NCI-H524 (cell line): ENCODE measurements around the gene LAPTM5.
A peak's percentile ranks its signal among the peaks of the same experiment; 100 is the strongest.

ENCODE experiments used
- DNase-seq, 2 experiments: peaks; one replicate each; lab custom pipeline; 2025; lab: John Stamatoyannopoulos, UW

LAPTM5 gene

GRCh38 chr1:30728832-30729638, 28.5 kb downstream of the LAPTM5 start:
- DNase-seq, result no peak

DNA sequence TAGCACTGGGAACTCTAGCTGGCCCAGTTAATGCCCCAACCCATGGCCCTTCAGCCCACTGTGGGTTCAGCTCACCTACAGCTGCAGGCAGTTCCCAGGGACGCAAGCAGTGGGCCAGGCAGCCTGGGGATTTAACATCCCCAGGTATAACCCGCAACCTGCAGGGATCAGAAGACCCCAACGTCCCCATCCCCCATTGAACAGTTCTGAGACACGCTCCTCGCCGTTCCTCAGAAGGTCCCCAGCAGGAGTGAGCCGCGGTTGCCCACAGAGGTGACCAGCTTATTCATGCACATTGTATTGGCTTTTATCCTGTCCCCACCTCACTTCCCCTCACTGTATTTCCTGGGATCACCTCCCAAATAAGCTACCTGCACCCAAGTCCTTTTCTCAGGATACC, 29.2 kb downstream of the LAPTM5 start:
- no peak for DNase-seq

DNA sequence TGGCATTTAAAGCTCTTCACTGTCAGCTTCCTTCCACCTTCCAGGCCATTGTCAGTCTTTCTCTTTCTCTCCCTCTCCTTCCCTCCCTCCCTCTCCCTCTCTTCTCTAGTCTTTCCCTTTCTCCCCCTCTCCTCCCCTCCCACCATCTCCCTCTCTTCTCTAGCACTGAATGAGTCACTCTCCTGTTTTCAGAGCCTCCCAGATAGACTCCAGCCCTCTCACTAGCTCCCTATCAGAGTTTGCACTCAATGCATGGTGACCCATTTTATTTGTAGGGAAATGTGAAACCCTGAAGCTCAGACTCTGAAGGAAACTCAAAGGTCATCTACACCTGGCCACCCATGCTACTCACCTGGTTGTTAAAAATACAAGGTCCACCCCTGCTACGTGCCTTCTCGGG, 29.8 kb downstream of the LAPTM5 start:
- DNase-seq, result no peak

DNA sequence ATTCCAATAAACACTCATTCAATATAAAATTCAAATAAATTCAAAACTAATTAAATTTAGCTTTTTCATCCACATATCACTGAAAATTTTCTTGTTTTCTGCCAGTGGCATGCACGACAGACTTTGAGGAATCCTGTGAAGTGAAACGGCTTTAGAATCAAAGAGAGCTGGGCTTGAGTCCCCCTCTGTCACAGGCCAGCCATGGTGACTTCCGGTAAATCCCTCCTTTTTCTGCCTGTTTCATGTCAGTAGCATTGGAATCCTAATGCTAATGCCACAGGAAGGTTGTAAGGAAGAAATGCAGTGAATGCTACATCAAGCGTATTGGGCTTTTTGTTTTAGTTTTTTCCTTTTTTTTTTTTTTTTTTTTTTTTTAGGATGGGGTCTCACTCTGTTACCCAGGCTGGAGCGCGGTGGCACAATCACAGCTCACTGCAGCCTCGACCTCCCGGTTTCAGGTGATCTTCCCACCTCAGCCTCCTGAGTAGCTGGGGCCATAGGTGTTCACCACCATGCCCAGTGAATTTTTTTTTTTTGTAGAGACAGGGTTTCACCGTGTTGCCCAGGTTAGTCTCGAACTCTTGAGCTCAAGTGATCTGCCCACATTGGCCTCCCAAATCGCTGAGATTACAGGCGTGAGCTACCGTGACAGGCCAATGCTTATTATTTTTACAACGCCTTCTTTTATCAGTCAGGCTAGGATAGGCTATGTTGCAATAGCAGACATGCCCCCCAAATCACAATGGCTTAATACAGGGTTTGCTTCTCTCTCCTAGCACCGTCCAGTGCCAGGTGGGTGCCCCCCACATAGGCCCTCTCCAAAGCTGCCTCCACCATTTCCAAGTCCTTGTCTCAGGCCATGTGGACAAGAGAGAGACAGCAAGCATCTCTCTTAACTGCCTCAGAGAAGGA, 30.5 kb downstream of the LAPTM5 start:
- DNase-seq, result no peak

- no peak for DNase-seq
Measured at GRCh38 chr1:30726236-30726635, 31.3 kb downstream of the LAPTM5 start.

GRCh38 chr1:30725450-30726095, 32.0 kb downstream of the LAPTM5 start:
- DNase-seq, result no peak

DNA sequence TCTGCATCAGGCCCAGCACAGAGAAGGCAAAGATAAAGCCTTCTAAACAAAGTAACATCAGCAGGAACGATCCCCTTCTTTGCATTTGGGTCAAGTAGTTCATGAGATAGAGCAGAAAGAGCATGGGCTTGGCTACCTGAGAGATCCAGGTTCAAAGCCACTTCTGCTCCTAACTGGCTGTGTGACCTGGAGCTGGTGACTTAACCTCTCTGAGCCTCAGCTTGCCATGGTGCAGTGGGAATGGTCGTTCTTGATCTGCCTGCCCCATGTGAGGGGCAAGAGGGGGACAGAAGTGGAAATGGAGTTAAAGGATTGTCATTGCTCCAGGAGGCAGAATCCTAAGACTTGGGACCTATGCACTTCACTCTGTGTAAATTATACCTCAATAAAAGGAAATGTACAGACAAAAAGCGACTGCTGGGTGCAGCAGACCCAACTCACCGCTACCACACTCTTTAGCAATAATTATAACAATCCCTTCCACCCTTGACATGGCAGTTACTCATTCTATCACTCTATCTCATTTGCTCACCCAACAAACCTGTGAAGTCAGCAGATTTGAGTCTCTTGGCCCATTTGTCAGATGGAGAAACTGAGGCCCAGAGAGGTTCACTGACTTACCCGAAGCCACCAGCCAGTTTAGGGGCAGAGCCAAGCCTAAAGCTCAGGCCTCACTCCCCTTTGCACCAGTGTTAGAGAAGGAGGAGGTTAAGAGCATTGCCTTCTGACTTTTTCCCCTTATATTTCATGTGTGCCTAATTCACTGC, 32.7 kb downstream of the LAPTM5 start:
- DNase-seq, result no peak

DNA sequence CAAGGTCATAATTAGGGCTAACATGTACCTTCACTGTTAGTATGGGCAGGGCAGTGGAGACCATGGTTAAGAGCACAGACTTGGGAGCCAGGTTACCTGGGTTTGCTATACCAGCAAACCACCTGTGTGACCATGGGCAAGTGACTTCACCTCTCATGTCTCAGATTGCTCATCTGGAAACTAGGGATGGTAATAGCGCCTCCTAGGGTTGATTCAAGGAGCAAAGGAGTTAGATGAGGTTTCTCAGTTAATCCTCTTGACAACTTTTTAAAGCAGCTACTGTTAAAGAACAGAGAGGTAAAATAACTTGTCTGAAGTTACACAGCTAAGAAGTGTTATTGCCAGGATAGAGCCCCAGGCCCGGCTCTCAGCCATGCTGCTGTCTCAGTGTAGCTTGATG, 33.4 kb downstream of the LAPTM5 start:
- no peak for DNase-seq

DNA sequence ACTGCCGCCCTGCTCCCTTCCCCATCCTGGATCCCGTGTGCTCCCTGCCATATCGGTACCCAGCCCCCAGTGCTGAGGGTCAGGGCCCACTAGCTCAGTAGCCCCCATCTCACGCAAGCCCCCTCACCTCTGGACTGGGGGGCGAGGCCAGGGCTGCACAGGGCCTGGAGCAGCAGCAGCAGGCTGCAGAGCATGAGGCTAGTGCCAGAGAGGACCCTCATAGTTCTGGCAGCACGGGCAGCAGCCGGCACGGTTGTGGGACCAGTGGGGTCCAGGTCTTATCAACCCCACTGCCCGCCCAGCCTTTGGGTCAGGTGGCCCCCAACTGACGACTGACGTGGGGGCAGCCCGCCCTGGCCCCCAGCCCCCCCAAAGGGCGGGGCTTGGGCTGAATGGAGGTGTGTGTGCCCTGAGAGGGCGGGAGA, 34.2 kb downstream of the LAPTM5 start, which contains the start of gene MATN1:
Gene MATN1, minus strand, starts transcription at position 255 of the 425 bp plus-strand sequence. Its CDS starts 34 bp downstream, at position 221.
- DNase-seq, result no peak

DNA sequence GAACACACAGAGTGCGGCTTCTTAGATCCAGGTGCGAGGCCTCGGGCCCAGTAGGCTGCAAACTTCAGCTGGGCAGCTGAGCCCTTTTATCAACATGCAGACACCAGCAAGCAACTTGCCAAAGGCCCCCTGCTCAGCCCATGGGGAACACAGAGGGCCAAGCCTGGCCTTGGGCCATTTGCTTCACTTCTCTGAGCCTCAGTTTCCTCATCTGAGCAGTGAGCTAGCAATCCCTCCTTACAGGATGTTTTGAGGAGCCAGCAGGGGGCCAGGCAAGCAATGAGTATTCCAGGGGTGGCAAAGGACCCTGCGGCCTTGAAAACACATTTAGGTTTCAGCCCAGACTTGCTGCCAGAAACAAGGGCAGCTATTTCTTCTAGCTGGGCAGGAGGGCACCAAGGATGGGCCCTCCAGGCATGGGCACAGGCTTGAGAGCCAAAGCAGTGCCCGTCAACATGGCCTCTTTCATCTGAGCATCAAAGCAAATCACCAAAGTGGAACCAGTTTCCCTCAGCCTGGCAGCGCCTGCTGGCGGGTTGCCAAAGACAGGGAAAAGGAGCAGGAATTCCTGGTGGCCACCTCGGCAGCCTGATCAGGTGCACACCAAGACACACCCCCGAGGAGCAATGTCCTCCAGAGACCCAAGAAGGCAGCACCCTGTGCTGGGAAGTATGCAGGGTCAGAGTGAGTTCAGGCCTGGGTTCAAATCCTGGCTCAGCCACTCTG, 35.6 kb downstream of the LAPTM5 start:
- no peak for DNase-seq

DNA sequence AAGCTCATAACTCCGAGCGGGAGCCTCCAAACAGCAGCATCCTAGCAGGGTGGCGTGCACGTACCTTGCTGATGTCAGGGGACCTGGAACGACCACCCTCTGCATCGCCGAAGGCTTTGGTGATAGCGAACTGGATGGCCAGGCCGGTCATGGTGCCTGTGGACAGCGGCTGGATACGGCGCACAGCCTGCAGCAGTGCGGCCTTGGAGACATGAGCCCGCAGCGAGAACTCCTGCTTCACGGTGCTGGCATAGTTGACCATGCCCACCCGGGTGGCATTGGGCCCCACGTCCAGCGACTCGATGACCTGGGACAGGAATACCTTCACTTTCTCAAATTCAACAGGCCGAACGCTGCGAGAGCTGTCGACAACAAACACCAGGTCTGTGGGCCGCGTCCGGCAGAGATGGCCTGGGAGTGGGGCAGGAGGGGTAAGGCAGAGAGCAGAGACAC, 36.2 kb downstream of the LAPTM5 start:
- DNase-seq, result no peak

DNA sequence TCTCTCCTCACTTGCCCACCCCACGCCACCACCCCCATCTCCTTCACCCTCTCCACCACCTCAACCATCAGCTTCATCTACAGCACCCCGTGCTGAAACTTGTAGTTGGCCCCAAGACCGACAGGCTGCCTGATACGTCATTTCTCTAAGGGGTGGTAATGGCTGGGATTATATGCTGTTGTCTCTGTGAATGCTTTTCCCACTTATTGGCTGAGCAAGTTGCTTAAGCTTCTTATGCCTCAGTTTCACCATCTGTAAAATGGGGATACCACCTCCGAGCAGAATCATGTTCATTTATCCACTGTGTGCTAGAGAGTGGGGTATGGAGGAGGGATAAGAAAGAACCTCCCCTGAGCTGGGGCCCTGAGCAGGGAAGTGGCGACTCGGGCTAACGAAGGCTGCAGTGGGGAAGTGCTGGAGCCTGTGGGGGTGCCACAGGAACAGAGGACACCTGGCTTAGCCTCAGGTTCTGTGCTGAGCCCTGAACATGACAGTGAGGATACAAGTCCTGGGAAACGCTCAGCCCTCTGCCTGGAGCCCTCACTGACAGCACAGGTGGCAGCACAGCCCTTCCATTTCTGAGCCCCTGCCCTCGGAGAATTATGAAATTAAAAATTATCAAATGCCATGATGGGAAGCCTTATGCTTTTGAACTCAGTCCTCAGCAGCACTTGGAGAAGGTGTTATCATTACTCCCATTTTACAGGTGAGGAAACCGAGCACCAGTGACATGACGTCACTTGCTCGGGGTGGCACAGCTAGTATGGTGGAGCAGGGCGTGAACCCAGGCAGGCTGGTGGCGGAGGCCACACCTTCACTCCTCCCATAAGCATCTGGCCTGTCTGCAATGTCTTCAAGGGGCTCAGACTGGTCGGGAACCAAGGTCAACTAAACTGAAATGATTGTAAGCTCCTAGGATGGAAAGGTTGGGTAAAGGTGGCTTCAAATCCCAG, 37.0 kb downstream of the LAPTM5 start:
- no peak for DNase-seq

DNA sequence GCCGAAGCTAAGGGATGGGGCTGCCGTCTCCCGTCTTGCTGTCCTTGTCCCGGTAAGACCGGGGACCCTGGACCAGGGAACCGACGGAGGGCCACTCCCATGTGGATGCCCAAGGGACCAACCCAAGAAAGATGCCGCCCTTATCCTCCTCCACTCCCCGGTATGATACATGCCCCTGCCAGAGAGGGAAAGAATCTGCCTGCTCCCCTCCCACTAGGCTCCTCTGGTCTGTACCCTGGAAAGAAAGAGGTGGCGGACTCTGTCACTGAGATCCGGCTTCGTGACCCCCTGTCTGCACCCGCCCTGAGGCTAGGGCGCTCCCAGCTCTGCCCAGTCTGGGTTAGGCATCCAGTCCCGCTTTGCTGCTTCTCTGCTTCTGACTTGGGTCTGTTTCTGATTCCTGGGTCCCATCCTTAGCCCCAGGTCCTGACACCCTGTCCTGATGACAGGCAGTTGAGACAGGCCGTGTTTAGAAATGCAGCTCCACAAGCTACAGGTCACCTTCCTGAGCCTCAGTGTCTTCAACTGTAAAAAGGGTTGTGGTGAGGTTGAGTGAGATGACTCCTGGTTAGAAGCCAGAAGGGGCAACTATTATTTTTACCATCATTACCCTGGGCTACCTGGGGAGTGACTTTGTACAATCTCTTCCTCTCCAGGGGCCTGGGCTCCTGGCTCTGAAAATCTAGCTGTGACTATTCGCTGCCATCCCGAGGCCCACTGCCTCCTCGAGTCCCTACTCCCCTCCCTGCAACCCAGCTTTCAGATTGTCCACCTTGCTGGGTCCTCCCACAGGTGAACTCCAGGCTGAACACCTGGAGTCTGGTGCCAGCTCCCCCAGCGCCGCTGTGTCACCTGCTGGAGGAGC, 37.9 kb downstream of the LAPTM5 start:
- DNase-seq, result peak; percentile 40 to 56

- peak; percentile 79 to 86 for DNase-seq
Measured at GRCh38 chr1:30718636-30719405, 38.8 kb downstream of the LAPTM5 start.

DNA sequence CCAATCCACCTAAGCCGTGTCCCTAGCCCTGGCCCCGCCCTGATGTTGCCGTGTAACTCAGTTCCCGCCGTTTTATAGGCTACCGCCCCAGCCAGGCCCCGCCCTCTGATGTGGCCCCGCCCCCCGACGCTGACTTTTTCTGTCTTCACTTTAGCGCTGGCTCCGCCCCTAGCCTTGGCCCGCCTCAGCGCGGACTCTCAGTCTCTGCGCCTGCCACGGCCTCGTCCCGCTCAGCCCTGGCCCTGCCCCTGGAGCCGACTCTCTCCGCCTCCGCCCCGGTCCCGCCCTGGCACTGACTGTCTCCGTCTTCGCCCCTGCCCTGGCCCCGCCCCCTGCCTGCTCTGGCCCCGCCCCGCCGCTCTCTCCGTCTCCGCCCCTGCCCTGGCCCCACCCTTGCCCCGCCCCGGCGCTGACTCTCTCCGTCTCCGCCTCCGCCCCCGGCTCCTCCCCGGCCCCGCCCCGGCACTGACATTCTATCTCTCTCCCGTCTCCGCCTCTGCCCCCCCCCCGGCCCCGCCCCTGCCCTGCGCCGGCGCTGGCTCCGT, 39.4 kb downstream of the LAPTM5 start:
- DNase-seq, result peak; percentile 95 to 96

GRCh38 chr1:30716646-30717045, 40.9 kb downstream of the LAPTM5 start:
- DNase-seq, result no peak

- DNase-seq, result no peak
Measured at GRCh38 chr1:30715886-30716285, 41.7 kb downstream of the LAPTM5 start.

- no peak for DNase-seq
Measured at GRCh38 chr1:30715216-30715615, 42.4 kb downstream of the LAPTM5 start.
